ENCODE data around the gene SDK1. TPM values are rescaled to one million over a fixed set of nuclear protein-coding genes. Genes with fewer than 3 reads are reported as not detected.

Gene SDK1
- total and polyA plus RNA-seq, 12 donors = 1.0 to 5.3 (median 3.2) TPM

DNA sequence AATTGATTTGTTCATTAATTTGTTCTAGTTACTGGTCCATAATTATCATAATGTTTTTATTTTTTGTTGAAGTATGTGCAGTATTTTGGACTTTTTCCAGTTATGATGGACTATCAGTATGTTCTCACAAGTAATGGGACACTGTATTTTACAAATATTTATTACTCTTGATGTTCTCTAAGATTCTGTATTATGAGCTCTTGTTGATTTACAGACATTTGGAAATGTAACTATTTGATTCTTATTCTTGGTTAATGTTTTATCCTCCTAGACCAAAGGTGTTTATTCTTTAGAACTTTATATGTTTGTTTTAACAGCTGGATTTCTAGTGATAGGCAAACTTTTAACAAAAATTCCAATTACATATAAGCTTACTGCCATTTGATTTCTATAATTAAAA lies 200.6 kb downstream of the SDK1 start:
- H3K9me3 ChIP-seq = peaks cover 0 to 46% (median 9%) of the 10 kb centered on the region in 11 donors
- TF ChIP-seq CTCF (IDR thresholded peaks at IDR 0.05) = no peak
- intact Hi-C loops (cut with DNase I) = no loop called here
- H3K27me3 ChIP-seq = no peaks in the 10 kb centered on the region
- ATAC-seq (no peak), DNase-seq (no peak)
- H3K36me3 ChIP-seq = no peaks in the 10 kb centered on the region
- H3K27ac ChIP-seq = no peak overlapping the region
- H3K4me1 ChIP-seq = no peaks in the 10 kb centered on the region
- no peak overlapping the region for H3K4me3 ChIP-seq

DNA sequence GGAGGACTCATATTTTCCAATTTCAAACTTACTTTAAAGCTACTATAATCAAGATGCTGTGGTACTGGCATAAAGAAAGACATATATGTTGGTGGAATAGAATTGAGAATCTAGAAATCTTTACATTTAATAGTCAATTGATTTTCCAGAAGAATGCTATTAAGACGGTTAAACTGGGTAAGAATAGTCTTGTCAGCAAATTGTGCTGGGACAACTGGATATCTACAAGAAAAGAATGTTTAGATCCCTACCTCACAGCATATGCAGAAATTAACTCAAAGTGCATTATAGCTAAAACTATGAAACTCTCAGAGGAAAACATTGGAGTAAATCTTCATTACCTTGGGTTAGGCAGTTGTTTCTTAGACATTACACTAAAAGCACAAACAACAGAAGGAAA lies 203.3 kb downstream of the SDK1 start:
- Histone ChIP-seq H3K27me3 (no peaks in the 10 kb centered on the region), H3K9me3 (peaks cover 0 to 55% (median 9%) of the 10 kb centered on the region in 11 donors), H3K4me3 (no peak overlapping the region), H3K27ac (no peak overlapping the region), H3K36me3 (no peaks in the 10 kb centered on the region), H3K4me1 (no peaks in the 10 kb centered on the region)
- DNase-seq (no peak), ATAC-seq (no peak)
- no peak for TF ChIP-seq CTCF (IDR thresholded peaks at IDR 0.05)
- intact Hi-C loops (cut with DNase I) = no loop called here
- 94 to 96% methylated on average over 1 of the region's 1 CpG for WGBS, 2 donors

DNA sequence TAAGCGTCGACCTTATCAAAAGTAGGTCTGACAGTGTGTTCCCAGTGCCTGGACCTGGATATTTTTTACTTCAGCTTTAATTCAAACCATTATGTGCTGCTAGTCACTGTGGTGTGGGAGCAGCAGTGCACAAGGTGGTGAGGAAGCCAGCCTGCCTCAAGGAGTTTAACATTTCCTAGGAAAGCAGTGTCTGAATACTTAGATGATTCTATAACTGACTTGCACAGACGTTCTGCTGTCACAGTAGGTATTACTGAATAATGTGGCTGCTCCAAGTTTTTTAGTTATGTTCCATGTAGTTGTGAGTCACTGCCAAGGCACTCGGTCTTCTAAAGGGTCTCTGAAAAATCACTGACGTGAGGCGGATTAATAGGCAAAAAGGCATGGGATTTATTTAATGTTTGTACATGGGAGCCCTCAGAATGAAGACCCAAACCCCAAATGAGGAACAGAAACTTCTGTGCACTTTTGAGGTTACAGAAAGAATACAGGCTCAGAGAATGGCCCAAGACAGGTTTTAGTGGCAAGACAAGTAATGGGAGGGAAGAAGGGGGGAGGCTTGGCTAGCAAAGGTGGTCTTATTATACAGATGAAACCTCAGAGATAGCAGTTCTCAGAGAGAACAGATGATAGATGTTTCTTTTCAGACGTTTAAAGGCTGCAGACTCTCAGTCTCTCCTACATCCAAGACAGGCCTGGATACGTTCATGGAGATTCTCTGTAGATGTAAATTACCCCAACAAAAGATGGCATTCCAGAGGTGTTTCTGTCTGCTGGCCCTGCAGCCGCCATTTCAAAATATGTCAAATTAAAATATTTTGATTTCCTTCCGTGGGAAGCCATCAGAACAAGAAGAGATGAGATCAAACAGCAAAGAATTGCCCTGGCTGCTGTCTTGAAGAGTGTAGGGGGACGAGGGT lies 209.3 kb downstream of the SDK1 start:
- TF ChIP-seq CTCF (IDR thresholded peaks at IDR 0.05) = no peak
- Histone ChIP-seq H3K4me3 (no peak overlapping the region), H3K4me1 (no peaks in the 10 kb centered on the region), H3K9me3 (peaks cover 0 to 23% (median 7%) of the 10 kb centered on the region in 11 donors), H3K27me3 (no peaks in the 10 kb centered on the region), H3K27ac (no peak overlapping the region), H3K36me3 (no peaks in the 10 kb centered on the region)
- intact Hi-C loops (cut with DNase I) = no loop called here
- DNase-seq (no peak), ATAC-seq (no peak)
- WGBS, 2 donors = 67 to 69% methylated on average over 11 of the region's 11 CpGs

GRCh38 chr7:3517344-3517743 lies 216.3 kb downstream of the SDK1 start:
- intact Hi-C loops (cut with DNase I) = no loop called here
- 77 to 78% methylated on average over 3 of the region's 3 CpGs for WGBS, 2 donors
- TF ChIP-seq CTCF (IDR thresholded peaks at IDR 0.05) = no peak

More at GRCh38 chr7:3517344-3517743, 216.3 kb downstream of the SDK1 start:
- Histone ChIP-seq H3K27me3 (peaks cover 0 to 3% (median 0%) of the 10 kb centered on the region in 7 donors), H3K4me1 (no peaks in the 10 kb centered on the region), H3K9me3 (no peaks in the 10 kb centered on the region), H3K27ac (no peak overlapping the region), H3K36me3 (no peaks in the 10 kb centered on the region), H3K4me3 (no peak overlapping the region)
- ATAC-seq (no peak), DNase-seq (no peak)

Data from heart right ventricle (tissue), 16 donors.